Hematopoietic multipotent progenitor cell treated with erythropoietin and hydrocortisone succinate and interleukin-3 and kit ligand, for 4 days (in vitro differentiated cells): ENCODE data around the gene COL23A1.

Source experiments
- DNase-seq: peaks from one replicate; pipeline ENCODE4 v3.0.0-alpha.2; 2015

The COL23A1 gene

GRCh38 chr5:178587763-178588611 is 2.2 kb downstream of the COL23A1 start:
- DNase-seq, result no peak

- DNase-seq, result no peak
Measured at GRCh38 chr5:178586396-178586795, 3.8 kb downstream of the COL23A1 start.

DNA sequence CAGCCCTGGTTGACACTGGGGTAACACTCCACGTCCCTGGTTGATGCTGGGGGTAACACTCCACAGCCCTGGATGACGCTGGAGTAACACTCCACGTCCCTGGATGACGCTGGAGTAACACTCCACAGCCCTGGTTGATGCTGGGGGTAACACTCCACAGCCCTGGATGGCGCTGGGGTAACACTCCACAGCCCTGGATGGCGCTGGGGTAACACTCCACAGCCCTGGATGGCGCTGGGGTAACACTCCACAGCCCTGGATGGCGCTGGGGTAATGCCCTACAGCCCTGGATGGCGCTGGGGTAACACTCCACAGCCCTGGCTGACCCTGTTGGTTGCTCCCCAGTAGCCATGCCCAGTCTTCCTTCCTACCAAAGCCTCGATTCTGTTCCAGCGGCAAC is 4.8 kb downstream of the COL23A1 start:
- DNase-seq, result peak; percentile 48

DNA sequence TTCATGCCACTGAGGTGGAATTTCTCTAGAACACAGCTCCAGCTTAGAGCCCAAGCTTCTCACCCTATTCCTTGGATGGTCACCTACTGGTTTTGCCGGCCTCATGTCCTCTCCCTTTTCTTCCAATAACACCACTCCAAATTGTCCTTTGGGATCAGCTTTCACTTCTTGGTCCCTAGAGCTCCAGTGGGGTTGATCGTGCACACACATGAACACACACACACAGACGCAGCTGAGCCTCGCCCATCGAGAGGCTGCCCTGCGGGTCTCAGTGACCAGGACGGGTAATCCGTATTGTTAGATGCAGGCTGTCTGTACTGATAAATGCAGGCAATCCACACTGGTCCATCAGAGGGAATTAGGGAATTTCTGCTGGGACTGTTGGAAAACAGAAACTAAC is 6.9 kb downstream of the COL23A1 start:
- DNase-seq, result no peak

GRCh38 chr5:178582291-178582690 is 7.9 kb downstream of the COL23A1 start:
- DNase-seq, result no peak

DNA sequence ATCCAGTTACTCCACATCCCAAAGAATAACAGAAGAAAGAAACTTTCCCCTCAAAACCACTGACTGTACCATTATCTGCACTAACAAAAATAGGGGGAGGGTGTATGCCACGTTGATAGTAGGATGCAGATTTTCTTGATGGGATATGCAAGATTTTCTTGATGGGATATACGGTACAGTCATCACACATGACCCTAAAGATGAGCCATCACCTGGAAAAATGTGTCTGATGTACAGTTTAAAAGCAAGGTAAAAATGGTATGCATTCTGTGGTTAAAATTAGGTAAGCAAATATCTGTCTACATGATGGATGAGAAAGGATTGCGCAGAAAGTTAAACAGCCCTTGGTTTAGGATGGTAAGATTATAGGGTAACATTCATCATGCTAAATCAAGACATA is 8.6 kb downstream of the COL23A1 start:
- DNase-seq, result no peak

DNA sequence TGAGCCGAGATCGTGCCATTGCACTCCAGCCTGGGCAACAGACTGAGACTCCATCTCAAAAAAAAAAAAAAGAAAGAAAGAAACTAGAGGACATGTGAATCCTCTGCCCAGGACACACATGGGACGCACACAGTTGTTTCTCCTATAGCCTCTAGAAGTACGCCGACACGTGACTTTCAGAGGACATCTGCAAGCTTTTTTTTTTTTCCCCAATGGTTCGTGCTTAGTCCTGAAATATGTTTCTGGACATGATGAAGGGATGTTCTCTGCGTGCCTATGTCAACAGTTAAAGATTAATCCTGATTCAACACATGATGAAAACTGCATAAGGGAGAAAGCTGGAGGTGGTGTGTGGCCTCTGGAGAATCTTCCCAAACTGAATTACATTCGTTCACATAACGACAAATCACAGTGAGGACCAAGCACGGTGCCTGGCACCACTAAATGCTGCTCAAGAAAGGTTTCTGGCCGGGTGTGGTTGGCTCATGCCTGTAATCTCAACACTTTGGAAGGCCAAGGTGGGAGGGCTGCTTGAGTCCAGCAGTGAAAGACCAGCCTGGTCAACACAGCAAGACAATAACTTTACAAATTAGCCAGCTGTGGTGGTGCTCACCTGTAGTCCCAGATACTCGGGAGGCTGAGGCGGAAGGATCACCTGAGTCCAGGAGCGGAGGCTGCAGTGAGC is 9.8 kb downstream of the COL23A1 start:
- no peak for DNase-seq

GRCh38 chr5:178577944-178578343 is 12.2 kb downstream of the COL23A1 start:
- DNase-seq, result no peak

GRCh38 chr5:178577376-178577839 is 12.8 kb downstream of the COL23A1 start:
- DNase-seq, result peak; percentile 17

DNA sequence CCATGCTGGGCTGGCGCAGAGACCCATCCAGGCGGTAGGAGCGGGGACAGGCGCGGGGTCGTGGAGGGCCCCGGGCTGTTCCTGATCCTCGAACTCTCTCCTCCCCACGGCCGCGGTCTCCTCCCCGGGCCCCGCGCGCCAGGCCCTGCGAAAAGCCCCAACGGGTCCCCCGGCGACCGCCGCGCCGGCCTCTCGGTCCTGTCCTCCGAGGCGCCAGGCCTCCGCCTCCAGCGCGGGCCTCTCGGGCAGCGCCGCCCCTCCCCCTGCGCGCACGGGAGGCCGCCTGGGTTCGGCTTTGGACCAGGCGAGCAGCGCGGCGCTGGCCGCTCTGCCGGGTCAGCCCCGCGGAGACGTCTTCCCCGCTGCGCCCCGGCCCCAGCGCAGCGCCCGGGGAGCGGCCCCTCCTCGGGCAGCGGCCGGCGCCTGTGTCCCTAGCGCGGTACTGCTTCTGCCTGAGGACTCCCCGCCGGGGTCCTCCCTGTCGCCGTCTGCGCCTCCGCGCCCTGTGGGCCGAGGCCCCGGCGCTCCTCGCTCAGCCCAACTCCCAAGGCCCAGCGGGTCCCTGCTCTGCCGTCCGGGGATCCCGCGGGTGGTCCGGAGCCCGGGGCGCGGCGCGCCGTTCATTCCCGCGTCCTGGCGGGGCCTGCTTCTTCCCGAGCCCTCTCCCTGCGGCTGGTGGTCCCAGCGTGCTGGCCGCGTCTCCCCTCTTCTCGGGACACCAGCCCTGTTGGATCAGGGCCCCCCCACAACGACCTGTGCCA is 13.4 kb downstream of the COL23A1 start:
- DNase-seq, result no peak

- no peak for DNase-seq
Measured at GRCh38 chr5:178573216-178573615, 17.0 kb downstream of the COL23A1 start.

- DNase-seq, result no peak
Measured at GRCh38 chr5:178572617-178573016, 17.6 kb downstream of the COL23A1 start.

DNA sequence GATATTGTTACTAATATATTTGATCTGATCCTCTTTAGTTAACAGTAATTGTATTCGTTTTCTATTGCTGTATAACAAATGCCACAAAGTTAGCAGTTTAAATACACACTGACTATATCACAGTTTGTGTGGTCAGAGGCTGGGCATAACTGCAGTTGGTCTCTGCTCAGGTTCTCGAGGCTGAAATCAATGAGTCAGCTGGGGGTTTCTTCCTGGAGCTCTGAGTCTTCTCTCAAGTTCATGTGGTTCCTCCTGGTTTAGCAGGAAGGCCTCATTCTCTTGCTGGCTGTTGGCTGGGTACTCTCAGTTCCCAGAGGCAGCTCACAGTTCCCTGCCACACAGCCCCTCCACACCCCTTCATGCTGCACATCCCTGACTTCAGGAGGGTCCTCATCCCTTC is 20.7 kb downstream of the COL23A1 start:
- no peak for DNase-seq

GRCh38 chr5:178564811-178565550 is 25.2 kb downstream of the COL23A1 start:
- no peak for DNase-seq

- DNase-seq, result no peak
Measured at GRCh38 chr5:178564397-178564796, 25.8 kb downstream of the COL23A1 start.

GRCh38 chr5:178563621-178564020 is 26.6 kb downstream of the COL23A1 start:
- no peak for DNase-seq

GRCh38 chr5:178561746-178562264 is 28.4 kb downstream of the COL23A1 start:
- DNase-seq, result no peak

GRCh38 chr5:178560911-178561310 is 29.3 kb downstream of the COL23A1 start:
- DNase-seq, result peak; percentile 23

DNA sequence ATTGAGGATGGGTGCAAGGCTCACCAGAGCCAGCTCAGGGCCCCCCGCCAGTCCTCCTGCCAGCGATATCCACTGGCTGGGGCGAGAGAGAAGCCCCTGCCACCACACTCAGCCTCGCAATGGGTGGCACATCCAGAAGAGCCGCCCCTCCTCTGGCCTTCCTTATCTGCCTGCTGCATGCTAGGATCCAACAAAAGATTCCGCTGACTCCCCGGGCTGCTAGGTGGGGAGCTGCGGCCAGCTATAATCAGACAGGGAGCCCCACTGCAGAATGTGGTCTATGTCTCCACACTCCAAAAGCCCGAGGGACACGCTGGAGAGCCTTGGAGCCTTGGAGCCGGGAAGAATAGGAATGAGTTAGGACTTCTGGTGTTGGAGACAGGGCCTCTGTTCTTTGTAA is 32.8 kb downstream of the COL23A1 start:
- peak; percentile 18 for DNase-seq

- DNase-seq, result no peak
Measured at GRCh38 chr5:178555771-178556211, 34.4 kb downstream of the COL23A1 start.

DNA sequence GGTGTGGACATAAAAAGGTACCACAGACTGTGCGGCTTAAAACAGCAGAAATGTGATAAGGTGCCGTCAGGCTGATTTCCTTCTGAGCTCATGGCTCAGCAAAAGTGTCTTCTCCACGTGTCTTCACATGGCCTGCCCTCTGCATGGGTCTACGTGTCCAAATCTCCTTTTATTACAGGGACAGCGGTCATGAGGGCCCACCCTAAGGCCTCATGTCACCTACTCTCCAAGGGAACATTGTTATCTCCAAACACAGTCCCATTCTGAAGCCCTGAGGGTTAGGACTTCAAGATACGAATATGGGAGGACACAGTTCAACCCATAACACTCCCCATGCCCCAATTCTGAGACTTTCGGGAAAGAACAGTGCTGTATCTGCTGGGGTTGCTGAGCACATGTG is 35.2 kb downstream of the COL23A1 start:
- peak; percentile 66 for DNase-seq

DNA sequence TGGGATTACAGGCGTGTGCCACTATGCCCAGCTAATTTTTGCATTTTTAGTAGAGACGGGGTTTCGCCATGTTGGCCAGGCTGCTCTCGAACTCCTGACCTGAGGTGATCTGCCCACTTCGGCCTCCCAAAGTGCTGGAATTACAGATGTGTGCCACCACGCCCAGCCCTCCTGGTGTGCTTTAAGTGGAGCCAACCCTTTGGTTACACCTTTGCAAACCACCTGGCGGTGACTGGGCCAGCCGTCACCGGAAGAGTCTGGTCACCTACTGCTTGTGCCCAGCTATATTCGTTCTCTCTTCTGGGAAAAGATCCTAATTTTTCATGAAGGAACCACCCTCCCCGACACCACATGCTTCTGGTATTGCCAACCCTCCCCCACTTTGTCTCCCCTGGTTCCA is 35.9 kb downstream of the COL23A1 start:
- no peak for DNase-seq
